HT1080 (cell line): ENCODE data around the gene LSM5. TPM values are rescaled to one million over a fixed set of nuclear protein-coding genes. Genes with fewer than 3 reads are reported as not detected.
"Not testable (repeated sequence)": the region's sequence is repeated elsewhere in the genome, so short reads cannot be mapped to it uniquely, and the experiment has no call there.

Experiments
- DNase-seq: peaks from one replicate; pipeline ENCODE4 v3.0.0-alpha.2; 2015; ENCODE audit warnings: low read depth
- total RNA-seq: library from RNA; depleted of rRNA; stranded (reverse); fragments of >200 nt; shearing (Covaris generic); gene quantifications from 2 replicates; pipeline ENCODE4 v1.2.3, GENCODE V29; 2014

Gene LSM5
- total RNA-seq, 1 experiment from 2014 or later, result 87.2 TPM

- DNase-seq, result peak; percentile 80
Measured at GRCh38 chr7:32506266-32507054, 16.3 kb upstream of the LSM5 start.

GRCh38 chr7:32502728-32503127, 12.5 kb upstream of the LSM5 start:
- no peak for DNase-seq

GRCh38 chr7:32501522-32501921, 11.3 kb upstream of the LSM5 start:
- DNase-seq, result peak; percentile 82

DNA sequence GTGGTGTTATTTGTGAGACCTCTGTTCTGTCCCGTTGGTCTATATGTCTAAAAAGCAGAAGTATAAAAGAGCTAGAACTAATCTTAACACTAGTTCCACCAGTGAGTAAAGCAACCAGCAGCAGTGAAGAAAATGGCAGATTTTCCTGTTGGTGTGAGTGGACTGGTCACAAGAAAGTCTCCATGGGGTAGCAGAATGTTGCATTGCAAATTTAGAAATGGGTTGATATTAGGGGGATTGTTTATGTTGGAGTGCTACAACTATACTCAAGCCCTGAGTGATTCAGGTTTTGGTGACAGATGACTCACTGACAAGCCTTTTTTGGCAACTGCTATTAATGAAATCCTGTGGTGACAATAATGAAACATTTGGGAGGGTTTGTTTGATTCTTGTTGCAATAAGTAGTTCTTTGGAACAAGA, 10.8 kb upstream of the LSM5 start:
- DNase-seq, result peak; percentile 29

GRCh38 chr7:32500216-32500615, 10.0 kb upstream of the LSM5 start:
- DNase-seq, result not testable (repeated sequence)

- not testable (repeated sequence) for DNase-seq
Measured at GRCh38 chr7:32499755-32500154, 9.6 kb upstream of the LSM5 start.

DNA sequence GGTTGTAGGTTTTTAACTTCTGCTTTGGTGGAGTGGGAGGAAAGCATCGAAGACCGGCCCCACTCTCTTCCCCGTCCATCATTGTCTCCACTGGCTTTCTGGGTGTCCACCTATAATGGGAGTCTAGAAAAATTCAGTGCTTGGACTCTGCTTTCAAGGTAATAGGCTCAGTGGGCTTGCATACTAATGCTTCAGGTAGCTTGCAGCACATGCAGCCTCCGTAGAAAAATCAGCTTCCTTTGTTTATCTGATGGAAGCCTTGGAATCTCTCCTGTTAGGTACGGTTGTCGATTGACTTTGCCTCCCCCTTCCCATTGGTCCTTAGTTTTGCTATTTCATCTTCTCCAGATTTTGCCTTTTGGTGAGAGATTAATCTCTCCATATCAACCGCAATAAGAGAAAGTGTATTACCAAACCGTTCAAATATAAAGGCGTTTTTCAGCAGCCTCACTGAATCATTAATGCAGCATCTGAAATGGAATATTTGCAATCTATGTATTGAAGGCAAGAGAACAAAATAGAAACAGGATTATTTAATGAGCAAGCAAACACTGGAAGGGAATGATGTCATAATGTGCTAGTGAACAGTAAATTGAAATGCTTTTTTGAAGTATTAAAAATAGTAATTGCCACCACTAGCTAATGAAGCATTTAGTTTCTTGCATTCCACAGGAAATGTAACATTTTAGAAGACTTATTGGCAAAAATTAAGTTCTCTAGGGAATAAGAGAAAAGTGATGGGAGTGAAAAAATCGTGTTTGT, 6.1 kb upstream of the LSM5 start:
- no peak for DNase-seq

DNA sequence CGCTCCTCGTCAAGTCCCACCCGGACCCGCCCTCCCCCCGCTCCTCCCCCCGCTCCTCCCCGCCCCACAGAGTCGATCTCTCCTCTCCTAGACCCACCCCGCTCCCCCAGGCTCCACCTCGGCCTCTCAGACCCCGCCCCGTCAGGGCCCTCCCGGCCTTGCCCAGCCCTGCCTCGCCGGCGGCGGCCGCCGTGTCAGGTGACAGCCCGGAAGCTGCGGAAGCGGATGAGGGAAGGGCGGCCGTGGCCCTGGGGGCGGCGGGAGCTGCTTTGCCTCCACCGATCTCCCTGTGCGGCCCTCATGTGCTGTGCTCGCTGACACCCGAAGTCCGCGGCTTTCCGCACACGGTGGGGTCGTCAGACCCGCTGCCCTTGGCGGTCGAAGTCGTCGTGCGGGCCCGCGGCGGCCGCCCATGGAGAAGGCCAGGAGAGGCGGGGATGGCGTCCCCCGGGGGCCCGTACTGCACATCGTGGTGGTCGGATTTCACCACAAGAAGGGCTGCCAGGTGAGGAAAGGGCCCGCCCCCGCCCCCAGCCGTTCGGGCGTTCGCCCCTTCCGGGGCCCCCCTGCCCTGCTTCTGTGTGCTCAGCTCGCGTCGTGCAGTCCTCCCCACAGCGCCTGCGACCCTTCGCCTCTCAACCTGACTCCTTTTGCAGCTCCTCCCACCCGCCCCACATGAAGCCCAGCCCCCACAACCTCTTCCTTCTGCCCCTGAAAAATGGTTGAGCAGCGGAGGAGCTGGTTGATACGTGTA, 5.3 kb upstream of the LSM5 start, which contains the start of gene AVL9:
Gene AVL9 (plus strand): TSS at position 192 of the 754 bp plus-strand sequence. CDS start 221 bp downstream, at position 413.
- DNase-seq, result peak; percentile 90

DNA sequence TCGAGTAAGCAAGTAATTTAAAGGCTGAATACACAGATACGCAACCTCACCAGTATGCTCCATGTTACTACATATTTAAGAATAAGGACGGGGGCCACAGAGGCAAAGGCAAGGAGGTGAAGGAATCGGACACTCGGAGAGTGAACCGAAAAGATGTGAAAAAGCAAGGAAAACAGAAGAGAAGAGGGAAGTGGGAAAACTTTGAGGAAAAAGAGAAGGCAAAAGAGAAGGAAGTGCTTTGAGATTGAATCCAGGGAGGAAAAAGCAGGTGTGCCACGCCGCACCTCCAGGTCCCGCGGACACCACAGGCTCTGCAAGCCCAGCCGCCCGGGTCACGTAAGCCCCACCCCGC, 4.7 kb upstream of the LSM5 start:
- DNase-seq, result no peak

GRCh38 chr7:32489788-32490126, 423 bp downstream of the LSM5 start:
- no peak for DNase-seq

GRCh38 chr7:32481921-32482320, 8.3 kb downstream of the LSM5 start:
- no peak for DNase-seq

DNA sequence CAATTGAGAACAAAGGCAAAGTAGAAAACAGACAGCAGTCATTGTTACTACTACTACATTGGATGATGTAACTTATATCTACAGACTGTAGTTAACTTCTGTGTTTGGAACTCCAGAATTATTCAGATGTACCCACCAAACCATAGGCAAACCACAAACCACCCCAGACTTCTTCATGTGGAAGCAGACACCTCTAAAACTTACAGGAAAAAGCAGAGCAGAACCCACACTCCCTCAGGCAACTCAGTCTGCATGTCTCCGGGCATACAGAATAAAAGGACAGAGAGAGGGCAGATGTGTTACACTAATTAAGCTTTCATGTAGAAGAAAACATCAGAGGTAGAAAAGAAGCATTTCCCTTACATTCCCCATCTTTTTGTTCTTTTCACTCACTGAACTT, 9.0 kb downstream of the LSM5 start:
- DNase-seq, result no peak

- DNase-seq, result peak; percentile 20
Measured at GRCh38 chr7:32479574-32480200, 10.5 kb downstream of the LSM5 start.

DNA sequence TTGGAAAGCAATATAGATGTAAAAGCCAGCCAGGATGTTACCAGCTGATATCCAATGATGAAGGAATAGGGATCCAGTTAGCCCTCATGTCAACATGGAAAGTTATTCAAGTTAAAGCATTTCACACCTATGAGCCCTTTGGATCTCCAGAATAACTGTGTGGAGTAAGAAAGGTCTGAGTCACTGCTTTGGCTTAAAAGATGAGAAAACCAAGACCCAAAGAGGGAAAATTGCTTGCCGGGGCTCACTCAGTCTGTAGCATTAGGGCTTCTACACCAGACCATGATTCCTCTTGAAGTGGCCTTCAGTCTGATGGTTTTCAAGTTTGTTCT, 12.6 kb downstream of the LSM5 start:
- no peak for DNase-seq

- DNase-seq, result peak; percentile 70
Measured at GRCh38 chr7:32476816-32477648, 13.1 kb downstream of the LSM5 start.

GRCh38 chr7:32474008-32474407, 16.2 kb downstream of the LSM5 start:
- DNase-seq, result no peak

- no peak for DNase-seq
Measured at GRCh38 chr7:32472015-32472414, 18.2 kb downstream of the LSM5 start.

DNA sequence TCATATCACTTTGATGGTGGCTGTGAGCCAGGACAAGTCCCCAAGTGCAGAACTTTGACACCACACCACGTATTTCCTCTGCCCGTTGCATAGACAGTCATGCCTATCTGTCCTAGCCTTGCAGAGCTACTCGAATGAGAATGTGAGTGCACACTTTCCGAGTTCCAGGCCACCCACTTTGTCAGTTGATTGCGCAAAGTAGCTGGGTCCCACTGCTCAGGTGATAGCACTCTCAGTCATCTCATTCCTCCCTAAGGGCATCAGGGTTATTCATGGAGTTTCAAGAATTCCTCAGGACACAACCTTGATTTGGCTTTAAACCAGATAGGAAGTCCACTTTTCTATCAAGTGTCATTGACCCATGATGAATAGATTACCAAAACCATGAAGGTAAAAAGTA, 19.3 kb downstream of the LSM5 start:
- no peak for DNase-seq

DNA sequence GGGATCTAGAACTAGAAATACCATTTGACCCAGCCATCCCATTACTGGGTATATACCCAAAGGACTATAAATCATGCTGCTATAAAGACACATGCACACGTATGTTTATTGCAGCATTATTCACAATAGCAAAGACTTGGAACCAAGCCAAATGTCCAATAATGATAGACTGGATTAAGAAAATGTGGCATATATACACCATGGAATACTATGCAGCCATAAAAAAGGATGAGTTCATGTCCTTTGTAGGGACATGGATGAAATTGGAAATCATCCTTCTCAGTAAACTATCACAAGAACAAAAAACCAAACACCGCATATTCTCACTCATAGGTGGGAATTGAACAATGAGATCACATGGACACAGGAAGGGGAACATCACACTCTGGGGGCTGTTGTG, 20.2 kb downstream of the LSM5 start:
- not testable (repeated sequence) for DNase-seq

DNA sequence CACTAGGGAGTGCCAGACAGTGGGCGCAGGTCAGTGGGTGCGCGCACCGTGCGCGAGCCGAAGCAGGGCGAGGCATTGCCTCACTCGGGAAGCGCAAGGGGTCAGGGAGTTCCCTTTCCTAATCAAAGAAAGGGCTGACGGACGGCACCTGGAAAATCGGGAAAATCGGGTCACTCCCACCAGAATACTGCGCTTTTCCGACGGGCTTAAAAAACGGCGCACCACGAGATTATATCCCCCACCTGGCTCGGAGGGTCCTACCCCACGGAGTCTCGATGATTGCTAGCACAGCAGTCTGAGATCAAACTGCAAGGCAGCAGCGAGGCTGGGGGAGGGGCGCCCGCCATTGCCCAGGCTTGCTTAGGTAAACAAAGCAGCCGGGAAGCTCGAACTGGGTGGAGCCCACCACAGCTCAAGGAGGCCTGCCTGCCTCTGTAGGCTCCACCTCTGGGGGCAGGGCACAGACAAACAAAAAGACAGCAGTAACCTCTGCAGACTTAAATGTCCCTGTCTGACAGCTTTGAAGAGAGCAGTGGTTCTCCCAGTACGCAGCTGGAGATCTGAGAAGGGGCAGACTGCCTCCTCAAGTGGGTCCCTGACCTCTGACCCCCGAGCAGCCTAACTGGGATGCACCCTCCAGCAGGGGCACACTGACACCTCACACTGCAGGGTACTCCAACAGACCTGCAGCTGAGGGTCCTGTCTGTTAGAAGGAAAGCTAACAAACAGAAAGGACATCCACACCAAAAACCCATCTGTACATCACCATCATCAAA, 25.4 kb downstream of the LSM5 start:
- DNase-seq, result not testable (repeated sequence)
